GM12878 (cell line): ENCODE measurements around the gene PRSS37. TPM values are rescaled to one million over a fixed set of nuclear protein-coding genes. Genes with fewer than 3 reads are reported as not detected.

Source experiments
- ATAC-seq: fragments of 200-7000 bp; cut with Tn5 transposase; 3 replicates; pipeline ENCODE4 v1.9.1; 2020; ENCODE audit warnings: mild to moderate bottlenecking, moderate library complexity
- BruUV-seq: library from RNA; stranded (reverse); fragments of 400-500 nt; replicated peaks from 2 replicates; lab custom pipeline; 2021; lab: Mats Ljungman, UMichigan
- CTCF ChIA-PET: fragments of 300-600 bp; sonication (Branson Sonifier 250); formaldehyde crosslinking; extraction: SDS; loops from one replicate; lab custom pipeline; 2021; ENCODE audit warnings: inconsistent platforms; lab: Yijun Ruan, JAX
- POLR2A ChIA-PET: fragments of 350-600 bp; formaldehyde crosslinking; extraction: SDS; loops from one replicate; lab custom pipeline; 2021; ENCODE audit warnings: inconsistent platforms; lab: Charles Lee
- RAD21 ChIA-PET: fragments of 300-600 bp; sonication (Branson Sonifier 250); formaldehyde crosslinking; loops from one replicate; lab custom pipeline; 2023; ENCODE audit warnings: antibody characterized with exemption; ENCODE audit not compliant: unreplicated experiment; lab: Charles Lee
- SMC1A ChIA-PET: fragments of 300-600 bp; sonication (Branson Sonifier 250); formaldehyde crosslinking; loops from one replicate; lab custom pipeline; 2023; ENCODE audit not compliant: unreplicated experiment, uncharacterized antibody; lab: Charles Lee
- DNase-seq: peaks from one replicate; pipeline ENCODE4 v3.0.0-alpha.2; 2011; ENCODE audit warnings: low read depth, low spot score
- FAIRE-seq: peaks from 3 replicates; lab custom pipeline; 2011; peaks lifted over from hg19 to GRCh38; lab: Jason Lieb, UNC
- H2AFZ ChIP-seq: 2 replicates; pipeline ENCODE4 v1.6.0; 2011; ENCODE audit warnings: low read depth, low read length, control low read depth; ENCODE audit not compliant: control insufficient read depth
- H3K27ac ChIP-seq: 2 replicates; pipeline ENCODE4 v1.5.1; 2011; ENCODE audit warnings: control low read depth; ENCODE audit not compliant: control insufficient read depth, insufficient read depth
- H3K27me3 ChIP-seq, 2 experiments: replicated peaks in 1 of 2; 2 replicates each; pipeline versions ENCODE4 v1.6.0 to v1.6.1; 2011; ENCODE audit warnings: low read length in 1 of 2; ENCODE audit not compliant: control insufficient read depth in 2 of 2, insufficient read depth in 2 of 2
- H3K36me3 ChIP-seq, 2 experiments: 2 replicates each; pipeline ENCODE4 v1.5.1; 2011; ENCODE audit warnings: low read length in 1 of 2; ENCODE audit not compliant: control insufficient read depth in 2 of 2, insufficient read depth in 2 of 2
- H3K4me1 ChIP-seq: 2 replicates; pipeline ENCODE4 v1.6.1; 2011; ENCODE audit warnings: mild to moderate bottlenecking, low read length, moderate library complexity, mixed read lengths; ENCODE audit not compliant: control insufficient read depth, insufficient read depth
- H3K4me2 ChIP-seq: 2 replicates; pipeline ENCODE4 v1.6.0; 2011; ENCODE audit warnings: control low read depth; ENCODE audit not compliant: control insufficient read depth, insufficient read depth
- H3K4me3 ChIP-seq: fragments of 200-600 bp; sonication (generic); 2 replicates; pipeline ENCODE4 v1.5.1; 2016
- H3K79me2 ChIP-seq: 2 replicates; pipeline ENCODE4 v1.6.0; 2011; ENCODE audit warnings: low read length; ENCODE audit not compliant: control insufficient read depth, insufficient read depth
- H3K9ac ChIP-seq: 2 replicates; pipeline ENCODE4 v1.8.0; 2011; ENCODE audit warnings: low read length, control low read depth, mixed read lengths; ENCODE audit not compliant: control insufficient read depth, insufficient read depth
- H3K9me3 ChIP-seq: replicated peaks from 3 replicates; pipeline ENCODE4 v1.5.1; 2011; ENCODE audit warnings: mild to moderate bottlenecking, low read length; ENCODE audit not compliant: control insufficient read depth, insufficient read depth
- H4K20me1 ChIP-seq: 2 replicates; pipeline ENCODE4 v1.6.0; 2011; ENCODE audit not compliant: control insufficient read depth, insufficient read depth
- CREB1 ChIP-seq: IDR thresholded peaks from 2 replicates; pipeline ENCODE4 v1.6.1; 2012; ENCODE audit warnings: low read depth, mild to moderate bottlenecking, inconsistent platforms
- EZH2 ChIP-seq: IDR thresholded peaks from 2 replicates; pipeline ENCODE4 v1.6.1; 2012; ENCODE audit warnings: low read depth, mild to moderate bottlenecking, control low read depth, inconsistent platforms, low read length, borderline replicate concordance; ENCODE audit not compliant: control insufficient read depth
- FOXM1 ChIP-seq: IDR thresholded peaks from 2 replicates; pipeline ENCODE4 v1.6.1; 2012; ENCODE audit warnings: low read depth, mild to moderate bottlenecking, inconsistent platforms, low read length, moderate library complexity
- GATAD2B ChIP-seq: fragments of 450-650 bp; conservative IDR thresholded peaks from 2 replicates; pipeline ENCODE4 v1.6.1; 2017; ENCODE audit warnings: low read depth, mild to moderate bottlenecking, moderate library complexity
- NBN ChIP-seq: fragments of 450-650 bp; IDR thresholded peaks from 2 replicates; pipeline ENCODE4 v1.6.1; 2016
- NFYA ChIP-seq: IDR thresholded peaks from 2 replicates; pipeline ENCODE4 v1.6.1; 2011; ENCODE audit warnings: low read depth, mild to moderate bottlenecking, low read length, improper control_type of control experiment, borderline replicate concordance
- RAD21 ChIP-seq: IDR thresholded peaks from 2 replicates; pipeline ENCODE4 v1.6.1; 2011; ENCODE audit warnings: mild to moderate bottlenecking, low read depth, low read length, moderate library complexity; ENCODE audit not compliant: insufficient read depth
- RELA ChIP-seq: fragments of 450-650 bp; IDR thresholded peaks from 2 replicates; pipeline ENCODE4 v1.8.0; 2014; ENCODE audit warnings: borderline replicate concordance; ENCODE audit not compliant: partially characterized antibody
- TBL1XR1 ChIP-seq: IDR thresholded peaks from 2 replicates; pipeline ENCODE4 v1.6.1; 2012; ENCODE audit warnings: low read depth, low read length, improper control_type of control experiment
- YY1 ChIP-seq: IDR thresholded peaks from 2 replicates; pipeline ENCODE4 v1.6.1; 2011; ENCODE audit warnings: low read depth, mild to moderate bottlenecking, low read length
- ZSCAN29 ChIP-seq: fragments of 450-650 bp; IDR thresholded peaks from 2 replicates; pipeline ENCODE4 v1.6.1; 2017; ENCODE audit warnings: mild to moderate bottlenecking, moderate library complexity
- ZZZ3 ChIP-seq: IDR thresholded peaks from 2 replicates; pipeline ENCODE4 v1.6.1; 2011; ENCODE audit warnings: low read depth; ENCODE audit not compliant: control insufficient read depth, insufficient read length
- WGBS: methylation state at CpG from one replicate; pipeline ENCODE4 v1.1.6; 2016; ENCODE audit warnings: low lambda C conversion rate; ENCODE audit not compliant: insufficient replicate concordance, insufficient coverage; ENCODE audit errors: missing lambda C conversion rate; 5-methylcytosine and 5-hydroxymethylcytosine counted together
- in situ Hi-C: fragments of 300-500 bp; cut with MboI; formaldehyde crosslinking; loops from 9 replicates; pipeline ENCODE4 v1.14.3; 2018; ENCODE audit warnings: mixed read lengths
- intact Hi-C: fragments of 100-400 bp; cut with micrococcal nuclease; formaldehyde crosslinking; loops from one replicate; pipeline ENCODE4 v1.14.2; 2022; ENCODE audit not compliant: unreplicated experiment
- polyA plus RNA-seq, 11 experiments: library from polyadenylated mRNA; depleted of rRNA in 4 of 11; unstranded in 6 of 11; stranded (reverse) in 5 of 11; fragments of >200 nt; fragmentation: Nextera tagmentation in 4 of 11; fragmentation: Illumina TruSeq in 1 of 11; extraction: Ambion mirVana in 4 of 11; extraction: Trizol in 1 of 11; gene quantifications; 1 replicate in 1 of 11; 2 replicates in 10 of 11; pipeline versions ENCODE4 v1.2.1 to v1.2.3, GENCODE V29; 2011 to 2016; ENCODE audit warnings: inconsistent platforms in 2 of 11, missing spikeins in 2 of 11, low read depth in 1 of 11
- total RNA-seq, 4 experiments: library from RNA; depleted of rRNA in 3 of 4; stranded (reverse); fragments of >200 nt in 3 of 4; fragmentation: Illumina TruSeq in 1 of 4; extraction: Trizol in 1 of 4; gene quantifications; 2 replicates each; pipeline versions ENCODE4 v1.2.1 to v1.2.3, GENCODE V29; 2013 to 2021
- TF ChIP-seq, protein P1 (sequence below): fragments of 450-650 bp; formaldehyde crosslinking; IDR thresholded peaks from 2 replicates; pipeline ENCODE4 v1.5.0; 2022; ENCODE audit warnings: mild to moderate bottlenecking, missing genetic modification characterization
- TF ChIP-seq, protein P2 (sequence below): IDR thresholded peaks from 2 replicates; pipeline ENCODE4 v1.6.1; 2012; ENCODE audit warnings: low read depth, low read length, improper control_type of control experiment
- TF ChIP-seq, protein P3 (sequence below): fragments of 450-650 bp; IDR thresholded peaks from 2 replicates; pipeline ENCODE4 v1.6.1; 2018; ENCODE audit warnings: mild to moderate bottlenecking, low read depth, moderate library complexity; ENCODE audit not compliant: partially characterized antibody
- TF ChIP-seq, protein P4 (sequence below), 3 experiments: IDR thresholded peaks in 2 of 3; conservative IDR thresholded peaks in 1 of 3; 2 replicates each; pipeline ENCODE4 v1.5.1; 2011; ENCODE audit warnings: low read depth in 3 of 3, low read length in 3 of 3, mild to moderate bottlenecking in 3 of 3, control low read depth in 2 of 3, moderate library complexity in 2 of 3, inconsistent platforms in 1 of 3, mixed read lengths in 1 of 3; ENCODE audit not compliant: control insufficient read depth in 2 of 3, insufficient read depth in 1 of 3; ENCODE audit errors: extremely low read depth in 1 of 3

PRSS37 gene
- total and polyA plus RNA-seq, 10 of the 15 experiments (the other 5 are each of a cell fraction or from before 2014, with no cell fraction given) = not detected

DNA sequence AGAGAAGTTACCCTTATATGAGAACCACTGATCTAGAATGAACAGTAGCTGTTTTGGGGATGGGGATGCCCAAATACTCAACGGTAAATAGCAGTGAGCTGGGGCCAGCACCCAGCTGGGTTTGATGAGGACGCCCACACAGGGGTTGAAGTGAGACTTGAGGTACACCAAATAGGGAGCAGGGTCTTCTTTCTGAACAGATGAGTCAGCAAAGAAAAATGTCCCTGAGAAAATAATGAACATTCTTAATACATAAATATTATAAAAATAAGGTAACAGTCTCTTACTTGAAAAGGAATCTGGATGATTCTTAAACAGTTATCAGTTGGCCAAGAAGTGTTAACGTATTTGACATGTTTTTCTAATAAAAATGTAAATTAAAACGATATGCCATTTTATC is 2.0 kb downstream of the PRSS37 start:
- Histone ChIP-seq H3K27me3 (no peaks in the 10 kb centered on the region), H3K79me2 (no peaks in the 10 kb centered on the region), H3K36me3 (no peaks in the 10 kb centered on the region), H3K9me3 (no peaks in the 10 kb centered on the region), H3K4me3 (no peak overlapping the region), H2AFZ (no peak overlapping the region), H3K27ac (no peak overlapping the region), H3K9ac (no peak overlapping the region), H3K4me1 (no peaks in the 10 kb centered on the region), H4K20me1 (no peaks in the 10 kb centered on the region), H3K4me2 (no peak overlapping the region)
- intact Hi-C loops (no loop called here), in situ Hi-C loops (no loop called here)
- 5% methylated on average over 4 of the region's 4 CpGs for WGBS
- TF ChIP-seq, protein P1, sequence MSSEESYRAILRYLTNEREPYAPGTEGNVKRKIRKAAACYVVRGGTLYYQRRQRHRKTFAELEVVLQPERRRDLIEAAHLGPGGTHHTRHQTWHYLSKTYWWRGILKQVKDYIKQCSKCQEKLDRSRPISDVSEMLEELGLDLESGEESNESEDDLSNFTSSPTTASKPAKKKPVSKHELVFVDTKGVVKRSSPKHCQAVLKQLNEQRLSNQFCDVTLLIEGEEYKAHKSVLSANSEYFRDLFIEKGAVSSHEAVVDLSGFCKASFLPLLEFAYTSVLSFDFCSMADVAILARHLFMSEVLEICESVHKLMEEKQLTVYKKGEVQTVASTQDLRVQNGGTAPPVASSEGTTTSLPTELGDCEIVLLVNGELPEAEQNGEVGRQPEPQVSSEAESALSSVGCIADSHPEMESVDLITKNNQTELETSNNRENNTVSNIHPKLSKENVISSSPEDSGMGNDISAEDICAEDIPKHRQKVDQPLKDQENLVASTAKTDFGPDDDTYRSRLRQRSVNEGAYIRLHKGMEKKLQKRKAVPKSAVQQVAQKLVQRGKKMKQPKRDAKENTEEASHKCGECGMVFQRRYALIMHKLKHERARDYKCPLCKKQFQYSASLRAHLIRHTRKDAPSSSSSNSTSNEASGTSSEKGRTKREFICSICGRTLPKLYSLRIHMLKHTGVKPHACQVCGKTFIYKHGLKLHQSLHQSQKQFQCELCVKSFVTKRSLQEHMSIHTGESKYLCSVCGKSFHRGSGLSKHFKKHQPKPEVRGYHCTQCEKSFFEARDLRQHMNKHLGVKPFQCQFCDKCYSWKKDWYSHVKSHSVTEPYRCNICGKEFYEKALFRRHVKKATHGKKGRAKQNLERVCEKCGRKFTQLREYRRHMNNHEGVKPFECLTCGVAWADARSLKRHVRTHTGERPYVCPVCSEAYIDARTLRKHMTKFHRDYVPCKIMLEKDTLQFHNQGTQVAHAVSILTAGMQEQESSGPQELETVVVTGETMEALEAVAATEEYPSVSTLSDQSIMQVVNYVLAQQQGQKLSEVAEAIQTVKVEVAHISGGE (CRISPR knock-in tag) = no peak
- TF ChIP-seq NFYA (no peak), RELA (no peak), ZZZ3 (no peak), RAD21 (no peak), GATAD2B (no peak), NBN (no peak), YY1 (no peak), ZSCAN29 (no peak), EZH2 (no peak), FOXM1 (no peak), CREB1 (no peak), TBL1XR1 (no peak)
- TF ChIP-seq, protein P2, sequence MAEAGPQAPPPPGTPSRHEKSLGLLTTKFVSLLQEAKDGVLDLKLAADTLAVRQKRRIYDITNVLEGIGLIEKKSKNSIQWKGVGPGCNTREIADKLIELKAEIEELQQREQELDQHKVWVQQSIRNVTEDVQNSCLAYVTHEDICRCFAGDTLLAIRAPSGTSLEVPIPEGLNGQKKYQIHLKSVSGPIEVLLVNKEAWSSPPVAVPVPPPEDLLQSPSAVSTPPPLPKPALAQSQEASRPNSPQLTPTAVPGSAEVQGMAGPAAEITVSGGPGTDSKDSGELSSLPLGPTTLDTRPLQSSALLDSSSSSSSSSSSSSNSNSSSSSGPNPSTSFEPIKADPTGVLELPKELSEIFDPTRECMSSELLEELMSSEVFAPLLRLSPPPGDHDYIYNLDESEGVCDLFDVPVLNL = no peak
- TF ChIP-seq, protein P3, sequence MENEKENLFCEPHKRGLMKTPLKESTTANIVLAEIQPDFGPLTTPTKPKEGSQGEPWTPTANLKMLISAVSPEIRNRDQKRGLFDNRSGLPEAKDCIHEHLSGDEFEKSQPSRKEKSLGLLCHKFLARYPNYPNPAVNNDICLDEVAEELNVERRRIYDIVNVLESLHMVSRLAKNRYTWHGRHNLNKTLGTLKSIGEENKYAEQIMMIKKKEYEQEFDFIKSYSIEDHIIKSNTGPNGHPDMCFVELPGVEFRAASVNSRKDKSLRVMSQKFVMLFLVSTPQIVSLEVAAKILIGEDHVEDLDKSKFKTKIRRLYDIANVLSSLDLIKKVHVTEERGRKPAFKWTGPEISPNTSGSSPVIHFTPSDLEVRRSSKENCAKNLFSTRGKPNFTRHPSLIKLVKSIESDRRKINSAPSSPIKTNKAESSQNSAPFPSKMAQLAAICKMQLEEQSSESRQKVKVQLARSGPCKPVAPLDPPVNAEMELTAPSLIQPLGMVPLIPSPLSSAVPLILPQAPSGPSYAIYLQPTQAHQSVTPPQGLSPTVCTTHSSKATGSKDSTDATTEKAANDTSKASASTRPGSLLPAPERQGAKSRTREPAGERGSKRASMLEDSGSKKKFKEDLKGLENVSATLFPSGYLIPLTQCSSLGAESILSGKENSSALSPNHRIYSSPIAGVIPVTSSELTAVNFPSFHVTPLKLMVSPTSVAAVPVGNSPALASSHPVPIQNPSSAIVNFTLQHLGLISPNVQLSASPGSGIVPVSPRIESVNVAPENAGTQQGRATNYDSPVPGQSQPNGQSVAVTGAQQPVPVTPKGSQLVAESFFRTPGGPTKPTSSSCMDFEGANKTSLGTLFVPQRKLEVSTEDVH = no peak
- TF ChIP-seq, protein P4, sequence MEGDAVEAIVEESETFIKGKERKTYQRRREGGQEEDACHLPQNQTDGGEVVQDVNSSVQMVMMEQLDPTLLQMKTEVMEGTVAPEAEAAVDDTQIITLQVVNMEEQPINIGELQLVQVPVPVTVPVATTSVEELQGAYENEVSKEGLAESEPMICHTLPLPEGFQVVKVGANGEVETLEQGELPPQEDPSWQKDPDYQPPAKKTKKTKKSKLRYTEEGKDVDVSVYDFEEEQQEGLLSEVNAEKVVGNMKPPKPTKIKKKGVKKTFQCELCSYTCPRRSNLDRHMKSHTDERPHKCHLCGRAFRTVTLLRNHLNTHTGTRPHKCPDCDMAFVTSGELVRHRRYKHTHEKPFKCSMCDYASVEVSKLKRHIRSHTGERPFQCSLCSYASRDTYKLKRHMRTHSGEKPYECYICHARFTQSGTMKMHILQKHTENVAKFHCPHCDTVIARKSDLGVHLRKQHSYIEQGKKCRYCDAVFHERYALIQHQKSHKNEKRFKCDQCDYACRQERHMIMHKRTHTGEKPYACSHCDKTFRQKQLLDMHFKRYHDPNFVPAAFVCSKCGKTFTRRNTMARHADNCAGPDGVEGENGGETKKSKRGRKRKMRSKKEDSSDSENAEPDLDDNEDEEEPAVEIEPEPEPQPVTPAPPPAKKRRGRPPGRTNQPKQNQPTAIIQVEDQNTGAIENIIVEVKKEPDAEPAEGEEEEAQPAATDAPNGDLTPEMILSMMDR (IDR thresholded peaks at IDR 0.05 in 2 of 3, conservative IDR thresholded peaks at IDR 0.05 in 1 of 3; ENCODE audit: control insufficient read depth in 2 of 3, extremely low read depth in 1 of 3, insufficient read depth in 1 of 3, low read depth in 3 of 3, low read length in 3 of 3) = no peak
- RAD21 ChIA-PET = no interaction called here
- POLR2A ChIA-PET = no interaction called here
- CTCF ChIA-PET = no interaction called here
- BruUV-seq = no TSS peak
- no peak for ATAC-seq
- SMC1A ChIA-PET = no interaction called here
- no peak for FAIRE-seq
- DNase-seq = no peak
